G401 (cell line): ENCODE data around the gene GUCY1A2. TPM values are rescaled to one million over a fixed set of nuclear protein-coding genes. Genes with fewer than 3 reads are reported as not detected.

Experiments
- DNase-seq: peaks from one replicate; pipeline ENCODE4 v3.0.0-alpha.2; 2015; ENCODE audit warnings: low spot score
- in situ Hi-C: cut with HindIII; loops from 2 replicates; pipeline ENCODE4 v1.10.0; 2016; ENCODE audit warnings: low sequenced_read_pairs, mixed read lengths
- total RNA-seq: library from RNA; depleted of rRNA; stranded (reverse); fragments of >200 nt; shearing (Covaris generic); gene quantifications from 2 replicates; pipeline ENCODE4 v1.2.3, GENCODE V29; 2014

Gene GUCY1A2
- total RNA-seq, 1 experiment from 2014 or later: 7.6 TPM

GRCh38 chr11:106702805-106703204 lies 315.5 kb downstream of the GUCY1A2 start:
- no peak for DNase-seq
- in situ Hi-C loops: no loop called here

GRCh38 chr11:106697058-106697457 lies 321.2 kb downstream of the GUCY1A2 start:
- in situ Hi-C loops: no loop called here

GRCh38 chr11:106695506-106695905 lies 322.8 kb downstream of the GUCY1A2 start:
- in situ Hi-C loops: no loop called here
- no peak for DNase-seq

More at GRCh38 chr11:106697058-106697457, 321.2 kb downstream of the GUCY1A2 start:
- DNase-seq: no peak

GRCh38 chr11:106694501-106694900 lies 323.8 kb downstream of the GUCY1A2 start:
- in situ Hi-C loops: no loop called here
- DNase-seq: no peak

- DNase-seq: no peak
- in situ Hi-C loops: no loop called here
Measured at GRCh38 chr11:106691807-106692365, 326.4 kb downstream of the GUCY1A2 start.

GRCh38 chr11:106690923-106691322 lies 327.4 kb downstream of the GUCY1A2 start:
- in situ Hi-C loops: no loop called here
- no peak for DNase-seq

- in situ Hi-C loops: no loop called here
Measured at GRCh38 chr11:106684944-106685343, 333.3 kb downstream of the GUCY1A2 start.

GRCh38 chr11:106683435-106683834 lies 334.8 kb downstream of the GUCY1A2 start:
- no peak for DNase-seq
- in situ Hi-C loops: no loop called here

More at GRCh38 chr11:106684944-106685343, 333.3 kb downstream of the GUCY1A2 start:
- no peak for DNase-seq

- no peak for DNase-seq
- in situ Hi-C loops: no loop called here
Measured at GRCh38 chr11:106681435-106681834, 336.8 kb downstream of the GUCY1A2 start.

GRCh38 chr11:106679581-106679980 lies 338.7 kb downstream of the GUCY1A2 start:
- no peak for DNase-seq
- in situ Hi-C loops: no loop called here

- in situ Hi-C loops: no loop called here
- no peak for DNase-seq
Measured at GRCh38 chr11:106679181-106679580, 339.1 kb downstream of the GUCY1A2 start.

- no peak for DNase-seq
Measured at GRCh38 chr11:106670069-106670468, 348.2 kb downstream of the GUCY1A2 start.

GRCh38 chr11:106668147-106668546 lies 350.1 kb downstream of the GUCY1A2 start:
- in situ Hi-C loops: no loop called here
- DNase-seq: no peak

More at GRCh38 chr11:106670069-106670468, 348.2 kb downstream of the GUCY1A2 start:
- in situ Hi-C loops: no loop called here

GRCh38 chr11:106656646-106657045 lies 361.6 kb downstream of the GUCY1A2 start:
- no peak for DNase-seq
- in situ Hi-C loops: no loop called here

GRCh38 chr11:106644824-106645223 lies 373.5 kb downstream of the GUCY1A2 start:
- in situ Hi-C loops: no loop called here
- no peak for DNase-seq

GRCh38 chr11:106642331-106642730 lies 375.9 kb downstream of the GUCY1A2 start:
- DNase-seq: no peak
- in situ Hi-C loops: no loop called here

- in situ Hi-C loops: no loop called here
- DNase-seq: no peak
Measured at GRCh38 chr11:106632283-106632682, 386.0 kb downstream of the GUCY1A2 start.

- no peak for DNase-seq
- in situ Hi-C loops: no loop called here
Measured at GRCh38 chr11:106627694-106628093, 390.6 kb downstream of the GUCY1A2 start.

- in situ Hi-C loops: no loop called here
Measured at GRCh38 chr11:106625566-106625965, 392.7 kb downstream of the GUCY1A2 start.

GRCh38 chr11:106624377-106624776 lies 393.9 kb downstream of the GUCY1A2 start:
- in situ Hi-C loops: no loop called here
- no peak for DNase-seq

More at GRCh38 chr11:106625566-106625965, 392.7 kb downstream of the GUCY1A2 start:
- no peak for DNase-seq
